HG02571 (cell line): ENCODE results near the gene GOLGA8J.
"Not testable (repeated sequence)": the region's sequence is repeated elsewhere in the genome, so short reads cannot be mapped to it uniquely, and the experiment has no call there.

ENCODE experiments used
- ATAC-seq: cut with Tn5 transposase; IDR thresholded peaks from one replicate; pipeline ENCODE4 v1.9.1; 2021; ENCODE audit warnings: mild to moderate bottlenecking, moderate library complexity; ENCODE audit not compliant: unreplicated experiment

Gene GOLGA8J, protein sequence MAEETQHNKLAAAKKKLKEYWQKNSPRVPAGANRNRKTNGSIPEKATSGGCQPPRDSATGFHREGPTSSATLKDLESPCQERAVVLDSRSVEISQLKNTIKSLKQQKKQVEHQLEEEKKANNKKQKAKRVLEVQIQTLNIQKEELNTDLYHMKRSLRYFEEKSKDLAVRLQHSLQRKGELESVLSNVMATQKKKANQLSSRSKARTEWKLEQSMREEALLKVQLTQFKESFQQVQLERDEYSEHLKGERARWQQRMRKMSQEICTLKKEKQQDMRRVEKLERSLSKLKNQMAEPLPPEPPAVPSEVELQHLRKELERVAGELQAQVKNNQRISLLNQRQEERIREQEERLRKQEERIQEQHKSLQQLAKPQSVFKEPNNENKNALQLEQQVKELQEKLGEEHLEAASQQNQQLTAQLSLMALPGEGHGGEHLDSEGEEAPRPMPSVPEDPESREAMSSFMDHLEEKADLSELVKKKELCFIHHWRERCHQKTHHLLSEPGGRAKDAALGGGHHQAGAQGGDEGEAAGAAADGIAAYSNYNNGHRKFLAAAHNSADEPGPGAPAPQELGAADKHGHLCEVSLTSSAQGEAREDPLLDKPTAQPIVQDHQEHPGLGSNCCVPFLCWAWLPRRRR

DNA sequence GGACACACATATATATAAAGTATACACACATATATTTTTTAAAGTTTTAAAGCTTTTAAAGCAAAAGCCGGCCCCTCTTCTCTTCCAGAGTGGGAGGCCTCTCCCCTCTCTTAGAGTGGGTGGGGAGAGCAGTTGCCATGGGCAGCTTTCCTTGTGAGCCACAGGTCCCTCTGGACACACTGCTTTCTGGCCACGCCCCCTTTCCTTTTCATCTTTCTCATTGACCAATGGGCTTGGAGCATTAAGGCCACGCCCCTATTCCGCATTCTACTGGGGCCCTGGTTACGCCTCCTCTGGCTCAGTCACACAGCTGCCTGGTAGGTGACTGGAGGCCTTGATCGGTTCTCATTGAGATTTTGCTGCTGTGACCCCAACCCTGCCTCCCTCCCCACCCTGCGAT lies at the start of gene GOLGA8J:
GOLGA8J (plus strand) TSS at position 301 of the 400 bp plus-strand sequence; CDS start at position 399, 98 bp downstream.
- not testable (repeated sequence) for ATAC-seq

DNA sequence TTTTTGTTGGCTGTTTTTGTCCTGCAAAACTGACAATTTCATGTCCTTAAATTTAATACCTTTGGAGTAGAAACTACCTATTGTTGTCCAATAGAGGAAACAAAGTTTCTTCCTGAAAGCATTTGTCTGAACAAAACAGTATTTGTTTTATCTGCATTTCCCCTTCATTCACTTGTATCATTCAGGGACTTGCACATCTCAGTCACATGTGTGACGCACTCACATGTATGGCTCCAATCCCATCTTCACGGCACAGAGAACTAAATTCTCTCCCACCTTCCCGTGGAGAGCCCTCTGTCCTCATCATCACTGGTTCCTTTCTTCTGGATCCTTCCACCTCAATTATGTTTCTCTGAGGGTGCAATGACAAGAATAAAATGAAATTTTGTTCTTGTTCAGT lies 49.5 kb upstream of the GOLGA8J start:
- ATAC-seq: no peak

DNA sequence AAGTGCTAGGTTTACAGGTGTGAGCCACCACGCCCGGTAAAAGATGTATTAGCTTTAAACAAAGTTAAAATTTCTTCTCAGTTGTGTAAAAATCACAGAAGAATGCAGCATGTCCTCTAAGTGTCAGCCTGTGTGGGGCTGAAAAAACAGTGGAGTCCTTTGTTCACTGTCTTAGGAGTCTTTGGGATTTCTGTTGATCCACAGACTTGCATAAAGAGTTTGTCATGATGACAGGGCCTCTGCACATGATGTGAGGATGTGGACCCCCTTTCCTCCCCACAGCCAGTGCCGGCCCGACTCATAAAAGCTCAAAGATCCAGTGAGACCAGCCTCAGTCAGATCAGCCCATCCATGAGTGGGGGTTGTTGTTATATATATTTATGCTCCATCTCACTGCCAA lies 49.0 kb upstream of the GOLGA8J start:
- ATAC-seq: no peak

DNA sequence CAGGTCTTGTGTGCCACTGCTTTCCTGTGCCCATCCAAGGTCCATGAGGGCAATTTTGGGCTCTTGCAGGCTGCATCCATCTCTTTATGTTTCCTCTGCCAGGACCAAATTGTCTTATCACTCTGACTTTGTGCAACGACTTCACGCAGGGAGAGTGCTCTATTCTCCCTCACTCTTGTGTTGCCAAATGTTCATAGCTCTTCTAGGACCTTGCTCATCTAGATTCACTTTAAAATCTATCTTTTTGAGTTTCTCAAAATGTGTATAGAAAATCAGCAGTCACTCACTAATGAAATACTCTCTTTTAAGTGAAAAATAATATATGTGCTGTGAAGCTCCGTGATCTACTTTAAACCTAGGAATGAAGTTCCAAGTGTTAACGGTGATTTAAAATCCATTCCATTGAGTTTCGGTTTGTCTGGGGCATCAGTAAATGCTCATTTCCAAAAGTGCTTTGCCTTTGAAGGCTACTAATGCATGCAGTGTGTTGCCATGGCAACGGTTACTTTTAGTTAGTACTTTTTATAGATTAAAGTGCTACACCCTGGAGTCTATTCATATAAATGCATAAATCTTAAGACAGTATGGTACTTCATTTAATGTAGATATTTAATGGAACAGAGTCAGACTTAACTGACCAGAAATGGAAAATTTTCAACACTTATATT lies 46.6 kb upstream of the GOLGA8J start:
- no peak for ATAC-seq

DNA sequence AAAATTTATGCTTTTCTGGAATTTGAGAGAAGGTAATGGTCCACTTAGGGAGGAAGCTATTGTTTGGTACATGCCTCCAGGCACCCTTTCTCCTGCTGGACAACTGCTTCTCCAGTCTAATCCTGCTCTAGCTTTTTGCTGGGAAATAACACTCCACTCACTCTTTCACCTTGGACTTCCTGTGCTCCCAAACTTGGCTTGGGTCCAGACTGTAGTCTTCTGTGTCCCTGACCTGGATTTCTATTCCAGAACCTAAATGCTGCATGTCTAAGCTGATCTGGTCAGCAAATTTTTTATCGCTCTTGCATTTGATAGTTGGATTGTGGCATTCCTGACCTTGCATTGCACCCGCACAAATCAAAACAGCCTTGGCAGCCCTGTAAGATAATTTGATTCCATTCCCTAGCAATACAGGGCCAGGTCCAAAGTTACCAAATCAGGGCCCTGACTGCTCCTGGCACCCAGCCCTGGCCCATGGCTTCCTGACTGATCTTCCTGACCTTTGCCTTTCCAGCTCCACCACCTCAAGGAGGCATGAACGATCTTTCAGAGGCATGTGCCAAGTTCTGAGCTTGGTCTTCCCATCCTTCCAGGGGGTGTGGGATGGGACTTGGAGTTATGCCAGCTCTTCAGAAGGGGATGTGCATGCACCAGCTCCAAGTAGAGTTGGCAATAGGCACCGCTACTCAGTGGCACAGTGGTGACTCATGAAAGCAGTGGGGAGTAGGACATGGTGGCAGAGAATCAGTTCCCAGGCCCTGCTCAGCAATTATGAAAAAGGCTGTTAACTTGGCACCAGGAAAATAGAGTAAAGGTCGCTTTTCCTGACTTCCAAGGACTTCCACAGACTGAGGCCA lies 43.9 kb upstream of the GOLGA8J start:
- no peak for ATAC-seq

DNA sequence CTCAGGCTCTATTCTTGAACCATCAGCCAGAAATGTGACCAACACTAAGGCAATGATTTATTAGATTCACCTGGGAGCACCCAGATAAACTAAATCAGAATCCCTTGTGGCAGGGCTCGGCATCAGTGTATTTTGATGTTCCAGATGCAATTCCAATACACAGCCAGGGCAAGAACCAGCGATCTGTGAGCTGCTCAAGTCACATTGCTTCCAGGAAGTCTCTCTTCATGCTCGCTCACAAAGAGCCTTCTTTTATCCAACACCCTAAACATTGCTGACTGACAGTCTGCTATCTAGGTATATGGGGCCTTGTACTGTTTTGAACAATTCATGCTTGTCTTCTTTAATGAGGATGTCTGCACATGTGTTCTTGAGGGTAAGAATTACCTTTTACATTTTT lies 40.9 kb upstream of the GOLGA8J start:
- no peak for ATAC-seq

DNA sequence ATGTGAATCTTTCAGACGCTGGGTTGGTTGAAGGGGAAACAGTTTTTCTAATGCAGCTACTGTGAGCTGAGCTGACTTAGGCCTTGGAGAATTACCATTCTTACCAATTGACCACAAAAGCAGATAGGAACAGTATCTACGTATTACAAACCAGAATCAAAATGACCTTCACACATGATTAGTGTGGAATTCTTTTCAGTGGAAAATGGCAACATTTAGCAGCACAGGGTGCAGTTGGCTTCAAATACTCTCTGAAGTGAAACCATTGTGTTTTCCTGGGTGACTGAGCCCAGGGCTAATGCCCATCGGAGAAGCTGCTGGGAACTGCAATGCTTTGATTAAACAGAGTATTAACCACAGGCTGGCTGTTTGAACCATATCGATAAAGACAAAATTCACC lies 40.2 kb upstream of the GOLGA8J start:
- ATAC-seq: no peak

DNA sequence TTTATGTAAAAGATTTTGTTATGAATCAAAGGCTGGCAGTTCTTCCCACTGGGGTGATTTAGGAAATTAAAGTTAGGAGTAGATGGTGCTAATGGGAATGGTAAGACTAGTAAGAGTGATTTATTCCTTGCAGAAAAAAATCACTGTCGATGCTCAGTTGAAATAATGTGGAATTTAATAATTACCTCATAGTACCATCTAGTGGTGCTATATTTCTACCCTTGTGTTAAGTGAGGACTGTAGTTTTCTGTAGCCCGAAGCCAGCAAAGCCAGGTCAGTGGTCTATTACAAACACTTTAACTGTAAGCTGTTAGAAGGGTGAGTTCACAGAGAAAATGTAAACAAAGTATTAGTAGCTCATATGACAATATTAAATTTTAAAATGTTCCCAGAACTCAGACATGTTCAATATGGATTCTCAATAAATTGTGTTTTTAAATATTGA lies 39.5 kb upstream of the GOLGA8J start:
- no peak for ATAC-seq

DNA sequence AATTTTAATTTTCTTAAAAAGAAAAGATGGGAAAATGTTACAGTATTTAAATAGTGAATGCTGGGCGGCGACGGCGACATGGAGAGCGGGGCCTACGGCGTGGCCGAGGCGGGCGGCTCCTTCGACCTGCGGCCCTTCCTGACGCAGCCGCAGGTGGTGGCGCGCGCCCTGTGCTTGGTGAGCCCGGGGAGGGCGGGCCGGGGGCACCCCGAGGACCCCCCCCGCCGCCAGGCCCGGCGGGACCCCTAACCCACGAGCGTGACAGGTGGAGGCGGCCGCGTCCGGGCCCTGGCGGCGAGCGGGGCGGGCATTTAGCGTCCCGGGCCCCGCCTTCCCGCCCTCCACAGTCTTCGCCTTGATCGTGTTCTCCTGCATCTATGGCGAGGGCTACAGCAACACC lies 38.4 kb upstream of the GOLGA8J start:
- no peak for ATAC-seq

DNA sequence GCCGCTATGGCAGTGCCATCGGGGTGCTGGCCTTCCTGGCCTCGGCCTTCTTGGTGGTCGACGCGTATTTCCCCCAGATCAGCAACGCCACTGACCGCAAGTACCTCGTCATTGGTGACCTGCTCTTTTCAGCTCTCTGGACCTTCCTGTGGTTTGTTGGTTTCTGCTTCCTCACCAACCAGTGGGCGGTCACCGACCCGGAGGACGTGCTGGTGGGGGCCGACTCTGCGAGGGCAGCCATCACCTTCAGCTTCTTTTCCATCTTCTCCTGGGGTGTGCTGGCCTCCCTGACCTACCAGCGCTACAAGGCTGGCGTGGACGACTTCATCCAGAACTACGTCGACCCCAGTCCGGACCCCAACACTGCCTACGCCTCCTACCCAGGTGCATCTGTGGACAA lies 37.9 kb upstream of the GOLGA8J start:
- ATAC-seq: not testable (repeated sequence)

DNA sequence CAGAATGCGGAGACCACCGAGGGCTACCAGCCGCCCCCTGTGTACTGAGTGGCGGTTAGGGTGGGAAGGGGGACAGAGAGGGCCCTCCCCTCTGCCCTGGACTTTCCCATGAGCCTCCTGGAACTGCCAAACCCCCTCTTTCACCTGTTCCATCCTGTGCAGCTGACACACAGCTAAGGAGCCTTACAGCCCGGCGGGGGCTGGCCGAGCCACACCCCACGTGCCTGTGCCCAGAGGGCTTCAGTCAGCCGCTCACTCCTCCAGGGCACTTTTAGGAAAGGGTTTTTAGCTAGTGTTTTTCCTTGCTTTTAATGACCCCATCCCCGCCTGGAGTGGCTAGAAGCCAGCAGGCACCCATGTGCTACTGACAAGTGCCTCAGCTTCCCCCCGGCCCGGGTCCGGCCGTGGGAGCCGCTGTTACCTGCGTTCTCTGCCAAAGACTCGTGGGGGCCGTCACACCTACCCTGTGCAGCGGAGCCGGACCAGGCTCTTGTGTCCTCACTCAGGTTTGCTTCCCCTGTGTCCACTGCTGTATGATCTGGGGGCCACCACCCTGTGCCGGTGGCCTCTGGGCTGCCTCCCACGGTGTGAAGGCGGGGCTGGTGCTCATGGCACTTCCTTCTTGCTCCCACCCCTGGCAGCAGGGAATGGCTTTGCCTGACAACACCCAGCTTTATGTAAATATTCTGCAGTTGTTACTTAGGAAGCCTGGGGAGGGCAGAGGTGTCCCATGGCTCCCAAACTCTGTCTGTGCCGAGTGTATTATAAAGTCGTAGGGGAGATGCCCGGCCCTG lies 37.3 kb upstream of the GOLGA8J start:
- not testable (repeated sequence) for ATAC-seq

DNA sequence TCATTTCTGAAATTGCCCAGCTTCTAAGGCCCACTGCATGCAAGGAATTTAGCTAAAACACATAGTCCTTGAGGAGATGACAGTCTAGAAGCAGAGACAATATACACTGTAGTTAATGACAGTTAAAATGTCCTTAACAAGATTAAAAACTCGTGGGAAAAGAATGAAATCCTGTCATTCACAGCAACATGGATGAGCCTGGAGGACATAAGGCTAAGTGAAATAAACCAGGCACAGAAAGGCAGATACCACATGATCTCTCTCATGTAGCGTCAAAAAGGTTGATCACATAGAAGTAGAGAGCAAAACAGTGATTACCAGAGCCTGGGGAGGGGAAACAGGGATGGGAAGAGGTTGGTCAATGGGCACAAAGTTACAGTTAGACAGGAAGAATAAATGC lies 36.3 kb upstream of the GOLGA8J start:
- no peak for ATAC-seq

DNA sequence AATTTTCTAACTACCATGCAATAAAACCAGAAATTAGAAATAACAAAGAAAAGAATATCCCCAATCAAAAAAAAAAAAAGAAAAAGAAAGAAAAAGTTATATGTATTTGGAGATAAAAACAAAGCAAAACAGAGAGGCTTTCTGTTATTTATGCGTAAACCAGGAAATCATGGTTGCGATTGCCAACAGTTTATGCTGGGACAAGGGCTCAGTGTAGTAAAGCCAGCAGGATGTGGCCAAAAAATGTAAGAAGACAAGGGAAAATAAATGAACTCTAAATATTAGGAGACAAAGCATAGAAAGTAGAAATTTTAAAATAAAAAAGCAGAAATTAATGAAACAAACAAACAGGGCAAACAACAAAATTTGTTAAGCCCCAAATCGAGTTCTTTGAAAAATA lies 27.2 kb upstream of the GOLGA8J start:
- ATAC-seq: no peak

DNA sequence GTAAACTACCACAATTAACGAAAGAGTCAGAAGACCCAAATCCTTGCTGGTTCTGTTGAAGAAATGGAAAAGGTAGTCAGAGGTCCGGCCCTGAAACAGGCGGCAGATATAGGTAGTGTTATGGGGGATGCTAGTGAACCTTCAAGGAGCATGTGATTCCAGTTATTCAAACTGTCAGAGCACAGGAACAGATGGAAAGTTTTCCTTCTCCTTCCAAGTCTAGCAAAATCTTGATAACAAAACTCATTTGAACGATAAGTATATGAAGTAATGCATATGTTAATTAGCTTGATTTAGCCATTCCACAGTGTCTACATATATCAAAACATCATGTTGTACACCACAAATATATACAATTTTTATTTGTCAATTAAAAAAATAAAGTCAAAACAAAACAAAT lies 26.6 kb upstream of the GOLGA8J start:
- no peak for ATAC-seq

DNA sequence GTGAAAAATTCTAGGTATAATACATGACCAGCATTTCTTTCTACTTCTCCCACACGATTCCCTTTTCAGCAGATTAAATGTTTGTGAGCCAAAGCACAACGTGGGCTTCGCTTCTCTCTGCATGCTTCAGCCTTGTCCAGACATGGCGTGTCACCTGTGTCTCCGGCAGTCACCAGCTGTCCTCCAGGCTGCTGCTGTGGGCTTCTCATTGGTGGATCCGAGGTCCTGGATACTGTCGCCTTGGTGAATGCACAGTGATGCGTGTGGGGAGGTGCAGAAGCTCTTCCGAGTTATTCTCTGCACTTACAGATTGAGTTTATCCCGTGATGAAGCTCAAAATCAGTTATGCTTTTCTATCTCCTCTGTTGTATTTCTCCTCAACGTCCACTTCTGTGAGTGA lies 23.0 kb upstream of the GOLGA8J start:
- ATAC-seq: no peak

DNA sequence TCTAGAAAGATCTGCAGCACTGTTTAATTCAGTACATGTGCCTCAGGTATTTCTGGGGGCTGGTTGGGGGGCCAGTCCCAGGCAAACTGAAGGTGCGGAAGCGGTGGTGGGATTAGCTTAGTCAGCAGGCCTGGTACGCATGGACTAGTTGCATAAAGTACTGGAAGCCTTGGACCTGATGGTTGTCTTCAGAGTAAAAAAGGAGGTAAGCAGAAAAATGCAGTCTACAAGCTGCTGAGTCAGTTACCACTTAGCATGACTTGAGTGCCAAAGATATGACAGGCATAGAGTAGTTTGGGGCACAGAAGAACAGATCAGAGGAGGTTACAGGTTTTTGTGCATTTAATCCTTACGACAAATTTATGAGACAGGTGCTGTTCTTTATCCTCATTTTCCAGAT lies 19.9 kb upstream of the GOLGA8J start:
- no peak for ATAC-seq

DNA sequence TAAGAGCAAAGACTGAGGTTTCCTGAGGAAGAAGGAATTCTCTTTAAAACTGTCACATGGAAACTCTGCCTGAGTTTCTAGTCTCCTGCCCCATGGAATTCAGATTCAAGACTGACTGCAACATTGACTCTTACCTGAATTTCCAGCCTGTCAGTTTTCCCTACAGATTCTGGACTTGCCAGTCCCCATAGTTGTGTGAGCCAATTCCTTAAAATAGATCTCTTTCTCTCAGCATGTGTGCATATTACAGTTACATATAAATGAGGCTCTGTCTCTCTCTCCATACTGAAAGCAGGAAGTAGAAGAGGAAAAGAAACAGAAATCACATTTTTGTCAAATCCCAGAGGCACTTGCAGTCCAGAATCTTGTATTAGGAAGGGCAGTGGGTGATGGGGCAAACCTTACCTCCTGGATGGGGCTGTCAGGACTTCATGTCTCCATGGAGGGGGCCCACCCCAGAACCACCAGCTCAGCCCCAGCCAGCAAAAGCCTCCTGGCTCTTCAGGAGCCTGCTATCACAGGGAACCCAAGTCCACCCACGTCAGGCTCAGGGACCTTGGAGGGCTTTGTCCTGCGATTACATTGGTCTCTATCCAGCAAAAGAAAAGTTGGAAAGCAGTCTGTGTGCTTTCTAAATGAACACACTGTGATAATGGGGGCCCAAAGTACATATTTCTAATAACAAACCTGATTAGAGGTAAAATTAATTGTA lies 18.8 kb upstream of the GOLGA8J start:
- ATAC-seq: no peak

DNA sequence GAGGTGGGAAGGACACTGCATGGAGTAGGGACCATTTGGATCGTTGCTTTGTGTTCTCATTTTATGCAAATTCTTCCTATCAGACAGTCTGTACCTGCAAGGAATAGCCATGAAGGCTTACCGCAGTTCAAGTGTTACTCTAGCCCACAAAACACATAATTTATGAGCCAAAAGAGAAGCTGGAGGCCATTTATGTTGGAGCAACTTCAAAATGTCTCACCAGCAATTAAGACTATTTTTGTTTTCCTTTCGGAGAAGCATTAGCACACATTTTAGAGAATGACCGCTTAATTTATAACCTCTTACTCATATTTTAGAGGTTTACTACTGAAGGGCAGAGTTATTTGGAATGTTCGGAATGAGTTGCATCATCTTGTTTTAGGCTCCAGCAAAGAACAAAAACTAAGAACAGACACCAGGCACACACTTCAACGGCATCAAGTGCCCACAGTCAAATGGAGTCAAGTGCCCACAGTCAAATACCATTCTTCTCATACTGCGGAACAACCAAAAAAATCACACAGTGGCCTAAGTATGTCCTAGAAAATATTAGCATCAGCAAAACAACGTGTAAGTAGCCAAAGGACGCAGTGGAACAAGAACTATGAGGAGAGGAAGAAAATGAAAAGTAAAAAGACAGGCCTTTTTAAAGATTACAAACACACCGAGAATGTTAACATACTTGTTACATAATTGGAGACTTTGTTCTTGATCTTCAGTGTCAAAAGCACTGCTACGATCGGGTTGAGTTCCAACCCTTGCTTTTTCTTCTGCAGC lies 17.5 kb upstream of the GOLGA8J start:
- ATAC-seq: no peak

DNA sequence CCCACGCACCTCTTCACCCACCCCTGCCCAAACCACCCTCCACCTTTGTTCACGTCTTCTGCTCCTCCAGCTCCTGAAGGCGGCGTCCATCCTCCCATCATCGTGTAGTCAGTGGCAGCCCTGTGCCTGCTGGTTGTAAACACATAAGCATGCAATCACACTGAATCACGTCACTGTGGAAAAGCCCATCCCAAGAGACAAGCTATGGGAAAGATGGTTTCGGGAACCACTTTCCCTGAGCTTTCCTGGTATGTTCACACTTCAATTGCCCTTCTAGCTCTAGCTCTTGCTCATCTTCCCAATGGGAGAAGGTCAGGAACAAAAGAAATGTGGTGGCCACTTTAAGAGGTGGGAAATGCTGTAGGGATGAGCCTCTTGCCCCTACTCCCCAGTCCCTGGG lies 14.4 kb upstream of the GOLGA8J start:
- ATAC-seq: no peak
